Stomach (tissue), 4 donors: ENCODE data around the gene SLC7A11.

Experiments
- CTCF ChIP-seq, 7 experiments: fragments of 450-650 bp in 4 of 7; fragments of 200-600 bp in 3 of 7; sonication (generic) in 3 of 7; IDR thresholded peaks; one replicate each; pipeline ENCODE4 v1.5.1; 2016 to 2019; ENCODE audit warnings: antibody characterized with exemption in 7 of 7, control low read depth in 2 of 7, mild to moderate bottlenecking in 1 of 7
- EP300 ChIP-seq: sonication (generic); formaldehyde crosslinking; IDR thresholded peaks from one replicate; pipeline ENCODE4 v1.6.1; 2017; ENCODE audit warnings: antibody characterized with exemption
- POLR2A ChIP-seq, 4 donors: fragments of 450-650 bp; IDR thresholded peaks; one replicate each; pipeline ENCODE4 v1.6.1; 2016; ENCODE audit warnings: antibody characterized with exemption in 4 of 4, control low read depth in 2 of 4, mild to moderate bottlenecking in 1 of 4, moderate library complexity in 1 of 4

DNA sequence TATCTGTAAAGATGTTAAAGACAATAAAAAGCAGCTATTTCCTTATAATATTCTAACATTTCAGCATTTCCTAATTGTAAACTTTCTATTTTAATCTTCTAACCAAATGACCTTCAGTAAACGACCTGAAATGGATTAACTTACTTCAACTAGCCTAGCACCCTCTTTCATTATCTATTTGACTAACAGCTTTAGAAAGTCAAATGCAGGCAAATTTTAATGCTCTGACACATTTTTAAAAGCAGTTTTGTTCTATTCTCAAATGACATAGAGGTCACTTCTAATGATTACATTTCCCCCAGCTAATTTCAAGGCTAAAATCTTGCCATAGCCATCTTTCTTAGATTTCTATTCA lies 41.9 kb downstream of the SLC7A11 start:
- no peak for TF ChIP-seq POLR2A (IDR thresholded peaks at IDR 0.05)
- TF ChIP-seq CTCF (IDR thresholded peaks at IDR 0.05): no peak
- TF ChIP-seq EP300: no peak
